HG02610 (cell line): ENCODE results near the gene FBN3.
"Not testable (repeated sequence)": the region's sequence is repeated elsewhere in the genome, so short reads cannot be mapped to it uniquely, and the experiment has no call there.

Experiments used
- ATAC-seq: cut with Tn5 transposase; IDR thresholded peaks from one replicate; pipeline ENCODE4 v1.9.1; 2021; ENCODE audit warnings: mild to moderate bottlenecking, moderate library complexity; ENCODE audit not compliant: unreplicated experiment

FBN3 gene

GRCh38 chr19:8120636-8121480 is 28.5 kb downstream of the FBN3 start:
- ATAC-seq = no peak

- no peak for ATAC-seq
These were observed 31.4 kb downstream of the FBN3 start for GRCh38 chr19:8117991-8118390.

GRCh38 chr19:8116437-8117293 is 32.7 kb downstream of the FBN3 start:
- no peak for ATAC-seq

GRCh38 chr19:8115805-8116396 is 33.5 kb downstream of the FBN3 start:
- ATAC-seq = no peak

- no peak for ATAC-seq
These were observed 36.4 kb downstream of the FBN3 start for GRCh38 chr19:8113017-8113416.

- ATAC-seq = no peak
These were observed 38.0 kb downstream of the FBN3 start for GRCh38 chr19:8111376-8111775.

- ATAC-seq = no peak
These were observed 38.5 kb downstream of the FBN3 start for GRCh38 chr19:8110931-8111330.

GRCh38 chr19:8109890-8110662 is 39.3 kb downstream of the FBN3 start:
- ATAC-seq = no peak

GRCh38 chr19:8109455-8109854 is 39.9 kb downstream of the FBN3 start:
- ATAC-seq = no peak

- ATAC-seq = no peak
These were observed 40.6 kb downstream of the FBN3 start for GRCh38 chr19:8108560-8109445.

GRCh38 chr19:8107301-8107903 is 42.0 kb downstream of the FBN3 start:
- no peak for ATAC-seq

GRCh38 chr19:8105471-8105870 is 43.9 kb downstream of the FBN3 start:
- ATAC-seq = no peak

GRCh38 chr19:8101910-8102309 is 47.5 kb downstream of the FBN3 start:
- ATAC-seq = not testable (repeated sequence)

- no peak for ATAC-seq
These were observed 48.1 kb downstream of the FBN3 start for GRCh38 chr19:8101311-8101710.

- no peak for ATAC-seq
These were observed 51.5 kb downstream of the FBN3 start for GRCh38 chr19:8097681-8098567.

- no peak for ATAC-seq
These were observed 52.2 kb downstream of the FBN3 start for GRCh38 chr19:8097198-8097597.

GRCh38 chr19:8096071-8096470 is 53.3 kb downstream of the FBN3 start:
- ATAC-seq = no peak

GRCh38 chr19:8095354-8095886 is 54.0 kb downstream of the FBN3 start:
- ATAC-seq = no peak
